ENCODE data around the gene BACH1.
"Not testable (repeated sequence)": the region's sequence is repeated elsewhere in the genome, so short reads cannot be mapped to it uniquely, and the experiment has no call there.

BACH1 gene

GRCh38 chr21:29298348-29299045 lies at the start of gene BACH1:
TSS of gene BACH1 (plus strand) at chr21:29298922. CDS start at chr21:29321281, 22,359 bp downstream.
- DNase-seq (ENCODE audit: insufficient read length, low spot score) (peak; percentile 66), FAIRE-seq (no peak)
- TF ChIP-seq CTCF (IDR thresholded peaks at IDR 0.05; ENCODE audit: insufficient read depth, missing control alignments) = peak; percentile 21

- not testable (repeated sequence) for DNase-seq (ENCODE audit: insufficient read length, low spot score); FAIRE-seq
Observed at GRCh38 chr21:29249289-29249688, 49.4 kb upstream of the BACH1 start.

GRCh38 chr21:29250636-29251035 lies 48.1 kb upstream of the BACH1 start:
- no peak for FAIRE-seq
- no peak for TF ChIP-seq CTCF (IDR thresholded peaks at IDR 0.05; ENCODE audit: insufficient read depth, missing control alignments)

GRCh38 chr21:29253861-29254260 lies 44.9 kb upstream of the BACH1 start:
- not testable (repeated sequence) for FAIRE-seq; DNase-seq (ENCODE audit: insufficient read length, low spot score)

More at GRCh38 chr21:29250636-29251035, 48.1 kb upstream of the BACH1 start:
- DNase-seq (ENCODE audit: insufficient read length, low spot score) = no peak

- FAIRE-seq (no peak), DNase-seq (ENCODE audit: insufficient read length, low spot score) (no peak)
- no peak for TF ChIP-seq CTCF (IDR thresholded peaks at IDR 0.05; ENCODE audit: insufficient read depth, missing control alignments)
Observed at GRCh38 chr21:29254550-29254949, 44.2 kb upstream of the BACH1 start.

GRCh38 chr21:29256126-29256910 lies 42.4 kb upstream of the BACH1 start:
- FAIRE-seq (no peak), DNase-seq (ENCODE audit: insufficient read length, low spot score) (no peak)
- no peak for TF ChIP-seq CTCF (IDR thresholded peaks at IDR 0.05; ENCODE audit: insufficient read depth, missing control alignments)

- no peak for FAIRE-seq
- DNase-seq (ENCODE audit: insufficient read length, low spot score) = no peak
- no peak for TF ChIP-seq CTCF (IDR thresholded peaks at IDR 0.05; ENCODE audit: insufficient read depth, missing control alignments)
Observed at GRCh38 chr21:29257701-29258100, 41.0 kb upstream of the BACH1 start.
